GM12878 (cell line): ENCODE results near the gene SMARCD2. TPM values are rescaled to one million over a fixed set of nuclear protein-coding genes. Genes with fewer than 3 reads are reported as not detected.
A peak's percentile ranks its signal among the peaks of the same experiment; 100 is the strongest.

Experiments
- ATAC-seq: fragments of 200-7000 bp; cut with Tn5 transposase; 3 replicates; pipeline ENCODE4 v1.9.1; 2020; ENCODE audit warnings: mild to moderate bottlenecking, moderate library complexity
- BruUV-seq: library from RNA; stranded (reverse); fragments of 400-500 nt; replicated peaks from 2 replicates; lab custom pipeline; 2021; lab: Mats Ljungman, UMichigan
- CTCF ChIA-PET: fragments of 300-600 bp; sonication (Branson Sonifier 250); formaldehyde crosslinking; extraction: SDS; loops from one replicate; lab custom pipeline; 2021; ENCODE audit warnings: inconsistent platforms; lab: Yijun Ruan, JAX
- POLR2A ChIA-PET: fragments of 350-600 bp; formaldehyde crosslinking; extraction: SDS; loops from one replicate; lab custom pipeline; 2021; ENCODE audit warnings: inconsistent platforms; lab: Charles Lee
- RAD21 ChIA-PET: fragments of 300-600 bp; sonication (Branson Sonifier 250); formaldehyde crosslinking; loops from one replicate; lab custom pipeline; 2023; ENCODE audit warnings: antibody characterized with exemption; ENCODE audit not compliant: unreplicated experiment; lab: Charles Lee
- SMC1A ChIA-PET: fragments of 300-600 bp; sonication (Branson Sonifier 250); formaldehyde crosslinking; loops from one replicate; lab custom pipeline; 2023; ENCODE audit not compliant: unreplicated experiment, uncharacterized antibody; lab: Charles Lee
- DNase-seq: peaks from one replicate; pipeline ENCODE4 v3.0.0-alpha.2; 2011; ENCODE audit warnings: low read depth, low spot score
- FAIRE-seq: peaks from 3 replicates; lab custom pipeline; 2011; peaks lifted over from hg19 to GRCh38; lab: Jason Lieb, UNC
- H2AFZ ChIP-seq: 2 replicates; pipeline ENCODE4 v1.6.0; 2011; ENCODE audit warnings: low read depth, low read length, control low read depth; ENCODE audit not compliant: control insufficient read depth
- H3K27ac ChIP-seq: 2 replicates; pipeline ENCODE4 v1.5.1; 2011; ENCODE audit warnings: control low read depth; ENCODE audit not compliant: control insufficient read depth, insufficient read depth
- H3K27me3 ChIP-seq, 2 experiments: replicated peaks in 1 of 2; 2 replicates each; pipeline versions ENCODE4 v1.6.0 to v1.6.1; 2011; ENCODE audit warnings: low read length in 1 of 2; ENCODE audit not compliant: control insufficient read depth in 2 of 2, insufficient read depth in 2 of 2
- H3K36me3 ChIP-seq, 2 experiments: 2 replicates each; pipeline ENCODE4 v1.5.1; 2011; ENCODE audit warnings: low read length in 1 of 2; ENCODE audit not compliant: control insufficient read depth in 2 of 2, insufficient read depth in 2 of 2
- H3K4me1 ChIP-seq: 2 replicates; pipeline ENCODE4 v1.6.1; 2011; ENCODE audit warnings: mild to moderate bottlenecking, low read length, moderate library complexity, mixed read lengths; ENCODE audit not compliant: control insufficient read depth, insufficient read depth
- H3K4me2 ChIP-seq: 2 replicates; pipeline ENCODE4 v1.6.0; 2011; ENCODE audit warnings: control low read depth; ENCODE audit not compliant: control insufficient read depth, insufficient read depth
- H3K4me3 ChIP-seq: fragments of 200-600 bp; sonication (generic); 2 replicates; pipeline ENCODE4 v1.5.1; 2016
- H3K79me2 ChIP-seq: 2 replicates; pipeline ENCODE4 v1.6.0; 2011; ENCODE audit warnings: low read length; ENCODE audit not compliant: control insufficient read depth, insufficient read depth
- H3K9ac ChIP-seq: 2 replicates; pipeline ENCODE4 v1.8.0; 2011; ENCODE audit warnings: low read length, control low read depth, mixed read lengths; ENCODE audit not compliant: control insufficient read depth, insufficient read depth
- H3K9me3 ChIP-seq: replicated peaks from 3 replicates; pipeline ENCODE4 v1.5.1; 2011; ENCODE audit warnings: mild to moderate bottlenecking, low read length; ENCODE audit not compliant: control insufficient read depth, insufficient read depth
- H4K20me1 ChIP-seq: 2 replicates; pipeline ENCODE4 v1.6.0; 2011; ENCODE audit not compliant: control insufficient read depth, insufficient read depth
- ATF7 ChIP-seq: fragments of 450-650 bp; IDR thresholded peaks from 2 replicates; pipeline ENCODE4 v1.6.1; 2016; ENCODE audit warnings: low read depth, mild to moderate bottlenecking
- BMI1 ChIP-seq: fragments of 450-650 bp; IDR thresholded peaks from 2 replicates; pipeline ENCODE4 v1.6.1; 2016; ENCODE audit warnings: mild to moderate bottlenecking, moderate library complexity, borderline replicate concordance
- FOXK2 ChIP-seq: fragments of 450-650 bp; IDR thresholded peaks from 2 replicates; pipeline ENCODE4 v1.6.1; 2017; ENCODE audit warnings: mild to moderate bottlenecking, moderate library complexity
- IKZF2 ChIP-seq, 2 experiments: fragments of 450-650 bp; IDR thresholded peaks; 2 replicates each; pipeline ENCODE4 v1.6.1; 2017; ENCODE audit warnings: mild to moderate bottlenecking in 2 of 2, moderate library complexity in 2 of 2
- PKNOX1 ChIP-seq: fragments of 450-650 bp; IDR thresholded peaks from 2 replicates; pipeline ENCODE4 v1.6.1; 2016; ENCODE audit warnings: mild to moderate bottlenecking
- SUPT20H ChIP-seq: IDR thresholded peaks from 2 replicates; pipeline ENCODE4 v1.6.1; 2011; ENCODE audit warnings: low read depth, mild to moderate bottlenecking, low read length, moderate library complexity, borderline replicate concordance; ENCODE audit not compliant: control insufficient read depth
- ZNF384 ChIP-seq: IDR thresholded peaks from 2 replicates; pipeline ENCODE4 v1.6.1; 2012; ENCODE audit warnings: low read depth, mild to moderate bottlenecking, low read length, improper control_type of control experiment, borderline replicate concordance
- WGBS: methylation state at CpG from one replicate; pipeline ENCODE4 v1.1.6; 2016; ENCODE audit warnings: low lambda C conversion rate; ENCODE audit not compliant: insufficient replicate concordance, insufficient coverage; ENCODE audit errors: missing lambda C conversion rate; 5-methylcytosine and 5-hydroxymethylcytosine counted together
- in situ Hi-C: fragments of 300-500 bp; cut with MboI; formaldehyde crosslinking; loops from 9 replicates; pipeline ENCODE4 v1.14.3; 2018; ENCODE audit warnings: mixed read lengths
- intact Hi-C: fragments of 100-400 bp; cut with micrococcal nuclease; formaldehyde crosslinking; loops from one replicate; pipeline ENCODE4 v1.14.2; 2022; ENCODE audit not compliant: unreplicated experiment
- polyA plus RNA-seq, 11 experiments: library from polyadenylated mRNA; depleted of rRNA in 4 of 11; unstranded in 6 of 11; stranded (reverse) in 5 of 11; fragments of >200 nt; fragmentation: Nextera tagmentation in 4 of 11; fragmentation: Illumina TruSeq in 1 of 11; extraction: Ambion mirVana in 4 of 11; extraction: Trizol in 1 of 11; gene quantifications; 1 replicate in 1 of 11; 2 replicates in 10 of 11; pipeline versions ENCODE4 v1.2.1 to v1.2.3, GENCODE V29; 2011 to 2016; ENCODE audit warnings: inconsistent platforms in 2 of 11, missing spikeins in 2 of 11, low read depth in 1 of 11
- total RNA-seq, 4 experiments: library from RNA; depleted of rRNA in 3 of 4; stranded (reverse); fragments of >200 nt in 3 of 4; fragmentation: Illumina TruSeq in 1 of 4; extraction: Trizol in 1 of 4; gene quantifications; 2 replicates each; pipeline versions ENCODE4 v1.2.1 to v1.2.3, GENCODE V29; 2013 to 2021

Gene SMARCD2
- total and polyA plus RNA-seq, 10 of the 15 experiments (the other 5 are each of a cell fraction or from before 2014, with no cell fraction given), result 2.4 to 111 (median 63.6) TPM

GRCh38 chr17:63828936-63829335 lies 13.5 kb downstream of the SMARCD2 start:
- no peaks in the 10 kb centered on the region for H4K20me1 ChIP-seq
- H2AFZ ChIP-seq, result no peak overlapping the region
- BruUV-seq, result no TSS peak
- peaks cover 48% of the 10 kb centered on the region for H3K79me2 ChIP-seq
- RAD21 ChIA-PET, result interaction anchor here (0.6 to 1.5 kb wide), 6 partner anchors 10 to 131 kb away, joined by 3 to 4 read pairs (median 3); partner anchors contain the start of gene CCDC47
- peak; percentile 63 for TF ChIP-seq PKNOX1
- TF ChIP-seq FOXK2, result no peak
- H3K4me1 ChIP-seq, result peaks cover 17% of the 10 kb centered on the region
- H3K4me2 ChIP-seq, result peak overlapping the region; percentile 97
- no peak for ATAC-seq
- intact Hi-C loops (no loop called here), in situ Hi-C loops (loop anchor here (25.0 kb wide), 1 partner anchor 392 kb away; the partner anchor contains the start of gene CYB561)
- no peak overlapping the region for H3K9ac ChIP-seq
- no peak for FAIRE-seq
- no peak for DNase-seq
- peaks cover 29 to 44% of the 10 kb centered on the region in 2 experiments for H3K36me3 ChIP-seq
- POLR2A ChIA-PET, result interaction anchor here (0.8 to 4.4 kb wide), 7 partner anchors 9 to 132 kb away, joined by 3 to 22 read pairs (median 5); partner anchors contain the start of genes CCDC47 and DDX42
- WGBS, result 82% methylated on average over 3 of the region's 3 CpGs
- no peak overlapping the region for H3K27ac ChIP-seq
- no peaks in the 10 kb centered on the region for H3K27me3 ChIP-seq
- CTCF ChIA-PET, result interaction anchor here (0.9 to 2.9 kb wide), 10 partner anchors 8 to 403 kb away, joined by 3 to 19 read pairs (median 4); partner anchors contain the start of genes CCDC47, DDX42 and SMARCD2
- SMC1A ChIA-PET, result interaction anchor here (0.7 to 1.5 kb wide), 8 partner anchors 9 to 217 kb away, joined by 3 to 12 read pairs (median 5); no protein-coding TSS in a partner anchor
- H3K4me3 ChIP-seq, result peak overlapping the region; percentile 83; the same call in 1 of the 2 replicates
- H3K9me3 ChIP-seq, result no peaks in the 10 kb centered on the region

GRCh38 chr17:63827801-63828221 lies 14.7 kb downstream of the SMARCD2 start:
- Histone ChIP-seq H3K36me3 (peaks cover 26 to 38% of the 10 kb centered on the region in 2 experiments; a peak in 3 of 4 replicates), H3K4me2 (peak overlapping the region; percentile 97), H4K20me1 (no peaks in the 10 kb centered on the region), H3K4me1 (peaks cover 17% of the 10 kb centered on the region), H3K9ac (peak overlapping the region; percentile 81), H3K9me3 (no peaks in the 10 kb centered on the region), H3K27ac (peak overlapping the region; percentile 95), H3K27me3 (no peaks in the 10 kb centered on the region), H3K4me3 (peak overlapping the region; percentile 83), H3K79me2 (peaks cover 48% of the 10 kb centered on the region), H2AFZ (peak overlapping the region; percentile 97)
- intact Hi-C loops (loop anchor here (1.0 to 2.0 kb wide), 3 partner anchors 11 to 129 kb away; partner anchors contain the start of gene CCDC47), in situ Hi-C loops (loop anchor here (25.0 kb wide), 1 partner anchor 391 kb away; the partner anchor contains the start of gene CYB561)
- ChIA-PET CTCF (interaction anchor here (0.8 to 2.9 kb wide), 16 partner anchors 9 to 402 kb away, joined by 3 to 19 read pairs (median 4); partner anchors contain the start of genes CCDC47, DDX42 and SMARCD2), SMC1A (interaction anchor here (1.2 to 1.5 kb wide), 8 partner anchors 10 to 129 kb away, joined by 3 to 12 read pairs (median 6); no protein-coding TSS in a partner anchor), POLR2A (interaction anchor here (0.6 to 4.4 kb wide), 9 partner anchors 11 to 1834 kb away, joined by 3 to 22 read pairs (median 5); partner anchors contain the start of genes CCDC47 and DDX42), RAD21 (interaction anchor here (0.8 to 1.5 kb wide), 6 partner anchors 11 to 131 kb away, joined by 3 to 5 read pairs (median 4); partner anchors contain the start of gene CCDC47)
- no TSS peak for BruUV-seq
- no peak for FAIRE-seq
- ATAC-seq, result no peak
- WGBS, result under 1% methylated on average over 19 of the region's 19 CpGs
- no peak for TF ChIP-seq BMI1
- no peak for TF ChIP-seq ZNF384
- TF ChIP-seq ATF7, result no peak
- TF ChIP-seq SUPT20H, result no peak
- peak in 1 of 2 experiments; percentile 45; a peak in 1 of 4 replicates for TF ChIP-seq IKZF2 (IDR thresholded peaks at IDR 0.05)
- DNase-seq, result no peak
